HT1080 (cell line): ENCODE data around the gene SUPT3H. TPM values are rescaled to one million over a fixed set of nuclear protein-coding genes. Genes with fewer than 3 reads are reported as not detected.

Experiments
- DNase-seq: peaks from one replicate; pipeline ENCODE4 v3.0.0-alpha.2; 2015; ENCODE audit warnings: low read depth
- total RNA-seq: library from RNA; depleted of rRNA; stranded (reverse); fragments of >200 nt; shearing (Covaris generic); gene quantifications from 2 replicates; pipeline ENCODE4 v1.2.3, GENCODE V29; 2014

SUPT3H gene
- total RNA-seq, 1 experiment from 2014 or later: 9.1 TPM

- DNase-seq: no peak
Measured at GRCh38 chr6:44959651-44960050, 418.1 kb downstream of the SUPT3H start.

- DNase-seq: no peak
Measured at GRCh38 chr6:44957156-44957555, 420.6 kb downstream of the SUPT3H start.

DNA sequence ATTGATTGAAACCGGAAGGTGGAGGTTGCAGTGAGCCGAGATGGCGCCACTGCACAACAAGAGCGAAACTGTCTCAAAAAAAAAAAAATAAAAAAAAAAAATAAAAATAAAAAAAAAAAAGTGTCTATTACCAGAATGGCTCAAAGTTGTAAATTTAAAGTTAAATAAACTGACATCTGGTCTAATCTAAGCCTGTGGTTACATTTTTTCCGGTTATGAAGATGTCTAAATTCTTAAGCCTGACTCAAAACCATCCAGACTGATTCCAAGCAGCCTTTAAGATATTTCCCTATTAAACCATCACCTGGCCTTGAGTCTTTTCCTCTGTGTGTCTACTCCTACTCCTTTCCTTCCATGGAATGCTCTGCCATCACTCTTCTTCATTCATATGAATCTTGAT is 421.3 kb downstream of the SUPT3H start:
- DNase-seq: peak; percentile 21

DNA sequence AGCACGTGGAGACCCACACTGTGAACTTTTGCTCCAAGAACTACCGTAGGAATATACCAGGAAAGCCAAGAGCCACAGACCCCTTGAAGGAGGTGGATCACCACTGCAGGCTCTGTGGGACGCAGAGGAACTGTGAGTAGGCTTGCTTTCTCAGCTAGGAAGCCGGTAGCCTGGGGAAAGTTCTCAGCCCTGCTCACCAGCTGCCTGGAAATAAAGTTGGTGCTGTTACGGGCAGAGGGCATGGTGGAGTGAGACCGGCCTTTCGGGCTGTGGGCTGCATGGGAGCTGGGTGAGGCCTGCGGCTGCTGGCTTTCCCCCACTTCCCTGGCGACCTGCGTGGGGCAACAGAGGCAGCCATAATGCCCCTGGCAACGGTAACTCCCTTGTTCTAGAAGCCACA is 422.6 kb downstream of the SUPT3H start:
- no peak for DNase-seq

- DNase-seq: no peak
Measured at GRCh38 chr6:44954281-44954680, 423.5 kb downstream of the SUPT3H start.

DNA sequence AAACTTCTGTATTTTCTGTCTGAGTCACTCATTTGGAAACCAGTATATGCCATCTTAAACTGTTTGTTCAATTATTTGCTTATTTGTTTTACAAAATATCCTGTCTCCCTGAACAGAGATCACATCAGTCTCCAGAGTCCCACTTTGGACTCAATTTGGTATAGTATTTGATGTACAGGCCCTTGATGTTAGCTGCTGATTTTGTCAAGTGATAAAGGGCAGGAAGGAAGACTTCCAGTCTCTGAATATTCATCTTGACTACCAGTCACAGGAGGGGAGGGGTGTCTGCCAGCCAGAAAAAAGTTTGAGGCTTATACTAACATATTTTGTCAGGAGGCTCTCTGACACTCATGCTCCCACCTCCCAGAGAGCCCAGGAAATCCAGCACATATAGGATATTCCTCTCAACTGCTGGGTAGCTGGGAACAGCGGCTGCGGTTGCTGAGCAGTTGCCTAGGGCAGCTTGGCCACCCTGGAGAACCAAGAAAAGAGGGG is 426.4 kb downstream of the SUPT3H start:
- no peak for DNase-seq

DNA sequence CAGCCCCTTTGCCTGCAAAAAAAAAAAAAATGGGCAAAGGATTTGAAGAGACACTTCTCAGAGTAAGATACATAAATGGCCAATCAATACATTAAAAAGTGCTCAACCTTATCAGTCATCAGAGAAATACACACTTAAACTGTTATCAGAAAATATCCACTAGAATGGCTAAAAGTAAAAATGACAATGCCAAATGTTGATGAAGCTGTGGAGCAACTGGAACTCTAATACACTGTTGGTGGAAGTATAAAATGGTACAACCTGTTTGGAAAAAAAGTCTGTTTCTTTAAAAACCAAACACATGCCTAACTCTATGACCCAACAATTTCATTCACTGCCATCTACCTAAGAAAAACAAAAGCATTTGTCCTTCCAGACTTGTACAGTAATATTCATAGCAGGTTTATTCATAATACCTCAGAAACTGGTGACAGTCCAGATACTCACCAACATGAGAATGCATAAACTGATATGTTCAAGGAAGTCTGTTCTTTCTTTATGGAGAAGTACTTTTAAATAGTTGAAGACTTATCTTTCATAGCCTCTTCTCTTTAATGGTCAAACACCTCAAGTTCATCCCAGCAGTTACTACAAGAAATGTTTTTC is 428.0 kb downstream of the SUPT3H start:
- DNase-seq: no peak

DNA sequence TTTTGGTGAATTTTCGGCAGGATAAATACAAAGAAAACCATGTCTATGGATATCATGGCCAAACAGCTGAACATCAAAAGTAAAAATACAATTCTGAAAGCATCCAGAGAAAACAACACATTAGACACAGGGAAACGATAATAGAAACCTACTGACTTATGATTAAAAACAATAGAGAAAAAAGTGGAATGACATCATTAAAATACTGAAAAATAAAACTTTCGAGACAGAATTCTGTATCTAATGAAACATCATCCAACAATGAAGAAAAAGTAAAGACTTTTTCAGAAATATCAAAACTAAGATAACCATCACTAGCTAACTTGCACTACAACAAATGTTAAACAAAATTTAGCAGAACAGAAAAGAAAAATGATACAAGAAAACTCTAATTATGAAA is 434.2 kb downstream of the SUPT3H start:
- DNase-seq: no peak

GRCh38 chr6:44942798-44943197 is 434.9 kb downstream of the SUPT3H start:
- no peak for DNase-seq

DNA sequence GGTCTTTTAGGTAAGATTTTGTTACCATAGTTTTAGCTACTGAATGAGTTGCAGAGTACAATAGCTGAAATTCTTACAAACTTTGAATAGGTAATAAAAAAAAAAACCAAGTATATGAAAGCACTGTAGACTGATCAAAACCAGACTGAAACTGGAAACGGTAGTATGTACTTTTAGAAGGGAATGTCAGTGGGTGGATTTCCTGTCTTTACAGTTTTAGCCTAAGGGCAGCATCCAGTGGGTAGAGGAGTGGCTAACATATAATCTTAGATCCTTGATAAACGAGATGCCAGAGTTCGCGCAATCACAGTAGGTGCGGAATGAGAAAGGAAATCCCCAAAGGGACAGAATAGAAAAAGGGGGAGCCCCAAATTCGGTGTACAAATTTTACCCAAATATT is 435.5 kb downstream of the SUPT3H start:
- no peak for DNase-seq

DNA sequence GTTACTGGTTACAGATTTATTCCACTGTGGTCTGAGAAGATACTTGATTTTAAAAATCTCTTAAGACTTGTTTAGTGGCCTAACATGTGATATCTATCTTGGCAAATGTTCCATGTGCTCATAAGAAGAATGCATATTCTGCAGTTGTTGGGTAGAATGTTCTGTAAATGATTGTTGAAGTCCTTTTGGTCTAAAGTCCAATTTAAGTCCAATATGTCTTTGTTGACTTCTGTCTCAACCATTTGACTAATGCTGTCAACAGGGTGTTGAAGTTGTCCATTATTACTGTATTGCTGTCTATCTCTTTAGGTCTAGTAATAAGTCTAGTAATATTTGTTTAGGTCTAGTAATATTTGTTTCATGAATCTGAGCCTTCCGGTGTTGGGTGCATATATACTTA is 437.4 kb downstream of the SUPT3H start:
- no peak for DNase-seq

DNA sequence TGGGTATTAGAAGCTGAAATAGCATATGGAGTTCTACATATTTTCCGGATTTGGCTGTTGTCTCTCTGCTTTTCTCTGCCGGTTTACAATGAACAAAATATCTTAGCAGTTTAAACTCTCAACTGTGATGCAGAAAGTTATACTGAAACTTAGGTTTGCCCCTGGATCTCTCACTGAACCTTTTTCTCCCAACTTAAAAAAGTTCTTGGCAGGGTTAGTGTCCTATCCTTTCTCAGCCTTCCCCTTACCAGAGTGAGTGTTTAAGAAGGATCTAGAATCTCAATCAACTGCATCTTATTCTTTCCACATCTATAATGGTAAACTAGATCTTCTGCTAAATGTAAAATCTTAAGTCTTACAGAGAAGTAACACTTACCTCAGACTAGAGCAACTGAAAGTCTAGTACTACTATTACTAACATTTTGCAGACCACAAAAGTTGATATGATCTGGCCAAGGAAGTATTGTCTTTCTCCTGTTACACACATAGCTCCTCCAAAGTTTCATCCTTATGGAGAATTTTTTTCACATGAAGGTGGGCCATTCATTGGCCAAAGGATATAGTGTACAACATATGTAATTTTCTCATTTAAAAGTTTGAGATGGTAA is 441.9 kb downstream of the SUPT3H start:
- no peak for DNase-seq

DNA sequence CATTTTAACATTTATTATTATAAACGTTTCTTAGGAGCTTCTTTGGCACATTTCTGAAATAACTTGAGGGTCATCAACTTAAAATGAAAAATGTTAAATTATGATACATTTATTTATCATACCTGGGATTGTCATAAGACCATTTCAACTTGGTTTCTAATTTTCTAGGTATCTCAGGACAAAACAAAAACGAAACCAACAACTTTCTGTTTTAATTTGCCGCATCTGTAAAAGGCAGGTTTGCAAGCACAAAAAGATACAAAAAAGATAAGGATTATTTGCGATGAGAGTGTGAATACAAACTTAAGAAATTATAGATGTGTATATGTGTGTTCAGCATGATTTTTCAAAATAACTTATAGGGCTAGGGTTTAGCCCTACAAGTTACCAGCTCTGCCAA is 444.6 kb downstream of the SUPT3H start:
- DNase-seq: no peak

GRCh38 chr6:44932651-44933091 is 445.1 kb downstream of the SUPT3H start:
- no peak for DNase-seq

DNA sequence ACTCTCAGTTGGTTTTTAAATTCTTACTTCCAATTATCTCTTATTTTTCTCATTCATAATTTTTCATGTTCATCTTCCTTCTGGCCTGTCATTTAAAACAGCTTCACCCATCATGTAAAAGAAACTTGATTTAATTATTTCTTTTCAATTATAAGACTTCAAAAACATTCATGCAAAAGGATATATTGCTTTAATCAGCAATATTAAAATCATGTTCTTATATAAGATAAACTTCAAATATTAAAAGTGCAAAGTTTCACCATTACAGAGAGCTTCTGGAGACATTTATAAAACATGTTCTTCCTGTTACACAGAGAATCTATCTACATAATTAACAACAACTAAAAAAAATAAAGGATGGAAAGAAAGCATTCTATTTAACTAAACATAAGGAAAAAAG is 446.3 kb downstream of the SUPT3H start:
- no peak for DNase-seq

GRCh38 chr6:44926556-44926955 is 451.2 kb downstream of the SUPT3H start:
- DNase-seq: no peak

DNA sequence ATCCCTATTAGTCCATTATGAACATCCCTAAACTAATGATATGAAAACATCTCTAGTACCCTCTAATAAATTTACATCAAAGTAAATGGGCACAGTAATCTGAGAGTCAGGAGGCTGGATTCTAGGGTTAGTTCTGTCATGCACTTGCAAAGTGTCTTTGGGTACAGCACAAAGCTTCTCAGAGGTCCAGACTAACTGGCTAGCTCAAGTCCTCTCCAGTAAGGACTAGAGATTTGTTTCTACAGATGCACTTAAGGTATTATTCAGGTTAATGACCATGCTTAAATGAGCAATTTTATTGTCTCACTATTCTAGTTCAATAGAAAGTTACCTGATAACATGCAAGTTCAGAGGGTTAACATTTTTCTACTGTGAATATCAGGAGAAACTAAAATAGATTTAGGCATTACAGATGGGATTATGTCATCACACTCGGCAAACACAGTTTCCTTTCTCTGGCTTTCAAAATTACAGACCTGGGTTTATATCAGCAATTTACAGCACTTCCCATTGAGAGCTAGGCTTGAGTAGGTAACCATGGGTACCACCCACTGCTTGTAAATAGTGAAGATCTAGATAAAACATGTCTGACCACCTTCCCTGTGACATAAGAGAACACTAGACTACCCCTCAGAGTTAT is 452.5 kb downstream of the SUPT3H start:
- DNase-seq: peak; percentile 36

GRCh38 chr6:44923444-44923843 is 454.3 kb downstream of the SUPT3H start:
- DNase-seq: no peak

DNA sequence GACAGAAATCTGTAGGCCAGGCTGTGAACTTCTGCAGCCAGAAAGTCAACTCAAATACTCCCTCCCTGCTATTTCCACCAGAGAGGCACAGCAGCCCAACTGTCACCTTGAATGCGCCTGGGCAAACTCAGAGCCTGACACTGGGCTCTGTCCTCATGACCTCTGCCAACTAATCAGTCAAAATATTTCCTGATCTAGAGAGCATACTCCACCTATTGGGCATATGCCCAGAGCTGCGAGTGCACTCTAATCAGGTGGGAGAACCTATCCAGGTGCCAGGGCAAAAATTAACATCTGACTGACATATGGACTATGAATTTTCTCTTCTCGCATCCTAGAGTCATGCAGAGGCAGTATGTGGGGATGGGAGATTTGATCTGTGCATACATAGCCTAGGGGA is 455.9 kb downstream of the SUPT3H start:
- DNase-seq: no peak

- no peak for DNase-seq
Measured at GRCh38 chr6:44920952-44921491, 456.7 kb downstream of the SUPT3H start.

- DNase-seq: no peak
Measured at GRCh38 chr6:44918671-44919296, 458.9 kb downstream of the SUPT3H start.

GRCh38 chr6:44917430-44917829 is 460.3 kb downstream of the SUPT3H start:
- no peak for DNase-seq
